ENCODE measurements around the gene TAF15. TPM values are rescaled to one million over a fixed set of nuclear protein-coding genes. Genes with fewer than 3 reads are reported as not detected.

Gene TAF15
- polyA plus RNA-seq (2013, experiment 1 of 2) = 232 TPM
- polyA plus RNA-seq (2013, experiment 2 of 2) = 265 TPM

- no peaks in the 10 kb centered on the region for H3K27me3 ChIP-seq (ENCODE audit: insufficient read depth, low read length)
- under 1% methylated on average over 67 of the region's 71 CpGs for WGBS
These were observed at the start of gene TAF15 for GRCh38 chr17:35808962-35809854. Gene TAF15, plus strand, starts transcription at chr17:35809484. Its CDS starts 86 bp downstream, at chr17:35809570.

GRCh38 chr17:35760587-35760986 is 48.7 kb upstream of the TAF15 start, which contains the start of gene C17orf50:
Gene C17orf50, plus strand, starts transcription at chr17:35760887. Its CDS starts 55 bp downstream, at chr17:35760942.
- Histone ChIP-seq H3K36me3 (ENCODE audit: insufficient read depth, low read length) (no peaks in the 10 kb centered on the region), H3K9ac (ENCODE audit: low read depth, low read length) (no peak within 1 kb of the TSS), H3K27me3 (ENCODE audit: insufficient read depth, low read length) (0 out of 2 replicates have a peak, but pooled peaks cover 2% of the 10 kb centered on the region), H3K9me3 (ENCODE audit: insufficient read depth, low read depth, low read length) (no peaks in the 10 kb centered on the region), H3K27ac (ENCODE audit: low read depth, low read length) (no peak within 1 kb of the TSS), H3K4me1 (ENCODE audit: insufficient read depth, low read length) (peaks cover 2% of the 10 kb centered on the region; the same call in 1 of the 2 replicates), H3K4me3 (ENCODE audit: low read length) (no peak within 1 kb of the TSS)
- no CpG with 5 or more reads among the region's 1 CpG for WGBS

More at GRCh38 chr17:35808962-35809854, at the start of gene TAF15:
- peak within 1 kb of the TSS; percentile 95 for H3K9ac ChIP-seq (ENCODE audit: low read depth, low read length)
- no peaks in the 10 kb centered on the region for H3K9me3 ChIP-seq (ENCODE audit: insufficient read depth, low read depth, low read length)
- H3K4me3 ChIP-seq (ENCODE audit: low read length) = peak within 1 kb of the TSS; percentile 92
- peak within 1 kb of the TSS; percentile 93 for H3K27ac ChIP-seq (ENCODE audit: low read depth, low read length)
- peaks cover 20% of the 10 kb centered on the region for H3K4me1 ChIP-seq (ENCODE audit: insufficient read depth, low read length)
- H3K36me3 ChIP-seq (ENCODE audit: insufficient read depth, low read length) = peaks cover 16% of the 10 kb centered on the region

- Histone ChIP-seq H3K27ac (ENCODE audit: low read depth, low read length) (no peak overlapping the region), H3K36me3 (ENCODE audit: insufficient read depth, low read length) (no peaks in the 10 kb centered on the region), H3K9me3 (ENCODE audit: insufficient read depth, low read depth, low read length) (no peaks in the 10 kb centered on the region), H3K4me1 (ENCODE audit: insufficient read depth, low read length) (peaks cover 10% of the 10 kb centered on the region; the same call in 1 of the 2 replicates), H3K9ac (ENCODE audit: low read depth, low read length) (no peak overlapping the region), H3K4me3 (ENCODE audit: low read length) (no peak overlapping the region), H3K27me3 (ENCODE audit: insufficient read depth, low read length) (0 out of 2 replicates have a peak, but pooled peaks cover 3% of the 10 kb centered on the region)
- WGBS = 89% methylated on average over 5 of the region's 5 CpGs
These were observed 47.7 kb upstream of the TAF15 start for GRCh38 chr17:35761601-35762000.

GRCh38 chr17:35763767-35764122 is 45.5 kb upstream of the TAF15 start:
- no peaks in the 10 kb centered on the region for H3K9me3 ChIP-seq (ENCODE audit: insufficient read depth, low read depth, low read length)
- 0 out of 2 replicates have a peak, but pooled peaks cover 3% of the 10 kb centered on the region for H3K27me3 ChIP-seq (ENCODE audit: insufficient read depth, low read length)
- 37% methylated on average over 16 of the region's 17 CpGs for WGBS
- no peak overlapping the region for H3K9ac ChIP-seq (ENCODE audit: low read depth, low read length)
- peak overlapping the region; percentile 57; the same call in 1 of the 2 replicates for H3K4me3 ChIP-seq (ENCODE audit: low read length)
- no peak overlapping the region for H3K27ac ChIP-seq (ENCODE audit: low read depth, low read length)
- peaks cover 10% of the 10 kb centered on the region; the same call in 1 of the 2 replicates for H3K4me1 ChIP-seq (ENCODE audit: insufficient read depth, low read length)
- H3K36me3 ChIP-seq (ENCODE audit: insufficient read depth, low read length) = no peaks in the 10 kb centered on the region

- 0 out of 2 replicates have a peak, but pooled peaks cover 3% of the 10 kb centered on the region for H3K27me3 ChIP-seq (ENCODE audit: insufficient read depth, low read length)
- H3K9me3 ChIP-seq (ENCODE audit: insufficient read depth, low read depth, low read length) = no peaks in the 10 kb centered on the region
- WGBS = 8% methylated on average over 75 of the region's 75 CpGs
- peak overlapping the region; percentile 57 for H3K4me3 ChIP-seq (ENCODE audit: low read length)
- no peak overlapping the region for H3K27ac ChIP-seq (ENCODE audit: low read depth, low read length)
- peak overlapping the region; percentile 42; the same call in 1 of the 2 replicates for H3K9ac ChIP-seq (ENCODE audit: low read depth, low read length)
- H3K36me3 ChIP-seq (ENCODE audit: insufficient read depth, low read length) = no peaks in the 10 kb centered on the region
- H3K4me1 ChIP-seq (ENCODE audit: insufficient read depth, low read length) = peaks cover 10% of the 10 kb centered on the region; the same call in 1 of the 2 replicates
These were observed 44.9 kb upstream of the TAF15 start for GRCh38 chr17:35764123-35764991.

- H3K4me1 ChIP-seq (ENCODE audit: insufficient read depth, low read length) = peaks cover 10% of the 10 kb centered on the region; the same call in 1 of the 2 replicates
- WGBS = 91% methylated on average over 11 of the region's 11 CpGs
- H3K27ac ChIP-seq (ENCODE audit: low read depth, low read length) = no peak overlapping the region
- no peak overlapping the region for H3K9ac ChIP-seq (ENCODE audit: low read depth, low read length)
- H3K27me3 ChIP-seq (ENCODE audit: insufficient read depth, low read length) = 0 out of 2 replicates have a peak, but pooled peaks cover 3% of the 10 kb centered on the region
- H3K9me3 ChIP-seq (ENCODE audit: insufficient read depth, low read depth, low read length) = no peaks in the 10 kb centered on the region
- H3K4me3 ChIP-seq (ENCODE audit: low read length) = no peak overlapping the region
- H3K36me3 ChIP-seq (ENCODE audit: insufficient read depth, low read length) = no peaks in the 10 kb centered on the region
These were observed 44.1 kb upstream of the TAF15 start for GRCh38 chr17:35765086-35765710.

GRCh38 chr17:35765756-35766488 is 43.4 kb upstream of the TAF15 start:
- H3K36me3 ChIP-seq (ENCODE audit: insufficient read depth, low read length) = no peaks in the 10 kb centered on the region
- H3K27me3 ChIP-seq (ENCODE audit: insufficient read depth, low read length) = 0 out of 2 replicates have a peak, but pooled peaks cover 3% of the 10 kb centered on the region
- WGBS = 75% methylated on average over 8 of the region's 8 CpGs
- no peak overlapping the region for H3K4me3 ChIP-seq (ENCODE audit: low read length)
- H3K9ac ChIP-seq (ENCODE audit: low read depth, low read length) = peak overlapping the region; percentile 24; the same call in 1 of the 2 replicates
- H3K4me1 ChIP-seq (ENCODE audit: insufficient read depth, low read length) = peaks cover 10% of the 10 kb centered on the region; the same call in 1 of the 2 replicates
- no peaks in the 10 kb centered on the region for H3K9me3 ChIP-seq (ENCODE audit: insufficient read depth, low read depth, low read length)
- H3K27ac ChIP-seq (ENCODE audit: low read depth, low read length) = no peak overlapping the region

GRCh38 chr17:35766489-35766877 is 42.8 kb upstream of the TAF15 start:
- Histone ChIP-seq H3K27me3 (ENCODE audit: insufficient read depth, low read length) (0 out of 2 replicates have a peak, but pooled peaks cover 3% of the 10 kb centered on the region), H3K27ac (ENCODE audit: low read depth, low read length) (no peak overlapping the region), H3K9ac (ENCODE audit: low read depth, low read length) (no peak overlapping the region; the same call in 1 of the 2 replicates)

GRCh38 chr17:35766903-35767510 is 42.3 kb upstream of the TAF15 start:
- Histone ChIP-seq H3K9me3 (ENCODE audit: insufficient read depth, low read depth, low read length) (no peaks in the 10 kb centered on the region), H3K4me1 (ENCODE audit: insufficient read depth, low read length) (peaks cover 12% of the 10 kb centered on the region; the same call in 1 of the 2 replicates), H3K9ac (ENCODE audit: low read depth, low read length) (no peak overlapping the region), H3K4me3 (ENCODE audit: low read length) (no peak overlapping the region), H3K27me3 (ENCODE audit: insufficient read depth, low read length) (0 out of 2 replicates have a peak, but pooled peaks cover 3% of the 10 kb centered on the region), H3K27ac (ENCODE audit: low read depth, low read length) (no peak overlapping the region), H3K36me3 (ENCODE audit: insufficient read depth, low read length) (no peaks in the 10 kb centered on the region)
- 91% methylated on average over 4 of the region's 7 CpGs for WGBS

More at GRCh38 chr17:35766489-35766877, 42.8 kb upstream of the TAF15 start:
- no peaks in the 10 kb centered on the region for H3K9me3 ChIP-seq (ENCODE audit: insufficient read depth, low read depth, low read length)
- H3K4me1 ChIP-seq (ENCODE audit: insufficient read depth, low read length) = peaks cover 10% of the 10 kb centered on the region; the same call in 1 of the 2 replicates
- WGBS = 95% methylated on average over 24 of the region's 24 CpGs
- H3K4me3 ChIP-seq (ENCODE audit: low read length) = no peak overlapping the region
- no peaks in the 10 kb centered on the region for H3K36me3 ChIP-seq (ENCODE audit: insufficient read depth, low read length)
